SK-MEL-5 (cell line): ENCODE results near the gene MSS51. TPM values are rescaled to one million over a fixed set of nuclear protein-coding genes. Genes with fewer than 3 reads are reported as not detected.

Source experiments
- DNase-seq: peaks from one replicate; pipeline ENCODE4 v3.0.0-alpha.2; 2016; ENCODE audit warnings: low read depth, low spot score
- in situ Hi-C: cut with HindIII; loops from 2 replicates; pipeline ENCODE4 v1.10.0; 2016; ENCODE audit warnings: low sequenced_read_pairs, high pct_unique_total_duplicates, low pct_unique_long_range_greater_than_20kb
- polyA plus RNA-seq, 2 experiments: library from polyadenylated mRNA; depleted of rRNA; stranded (reverse); fragments of >200 nt; gene quantifications; 2 replicates each; pipeline ENCODE4 v1.2.3, GENCODE V29; 2015
- total RNA-seq: library from RNA; depleted of rRNA; stranded (reverse); fragments of >200 nt; shearing (Covaris generic); gene quantifications from 2 replicates; pipeline ENCODE4 v1.2.3, GENCODE V29; 2014; rRNA removed

MSS51 gene
- total RNA-seq, result 0.29 and 0.40 TPM in 2 replicates
- polyA plus RNA-seq (2015; cell fraction: cytosol; rRNA removed), result 0.11 TPM in 1 of 2 replicates, not detected in the other
- 2.3 and 2.5 TPM in 2 replicates for polyA plus RNA-seq (2015; cell fraction: nucleus; rRNA removed)

DNA sequence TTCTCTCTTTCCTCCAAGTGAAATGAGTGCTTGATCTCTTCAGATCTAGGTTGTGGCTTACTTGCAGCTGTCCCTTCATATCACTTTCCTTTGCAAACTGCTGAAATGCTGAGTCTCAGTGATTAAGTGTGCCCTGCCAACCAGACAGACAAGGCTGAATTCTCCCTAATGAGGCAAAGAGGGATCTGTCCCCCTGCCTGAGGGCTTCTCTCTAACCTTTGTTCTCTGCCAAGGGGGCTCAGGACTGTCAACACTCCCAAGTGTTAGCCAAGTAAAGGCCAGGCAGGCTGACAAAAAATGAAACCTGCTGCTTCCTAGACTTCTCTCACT lies at the start of gene MSS51:
Gene MSS51, minus strand, starts transcription at position 24 of the 330 bp plus-strand sequence. CDS start 5,277 bp downstream, outside the sequence.
- no peak for DNase-seq
- in situ Hi-C loops, result no loop called here

DNA sequence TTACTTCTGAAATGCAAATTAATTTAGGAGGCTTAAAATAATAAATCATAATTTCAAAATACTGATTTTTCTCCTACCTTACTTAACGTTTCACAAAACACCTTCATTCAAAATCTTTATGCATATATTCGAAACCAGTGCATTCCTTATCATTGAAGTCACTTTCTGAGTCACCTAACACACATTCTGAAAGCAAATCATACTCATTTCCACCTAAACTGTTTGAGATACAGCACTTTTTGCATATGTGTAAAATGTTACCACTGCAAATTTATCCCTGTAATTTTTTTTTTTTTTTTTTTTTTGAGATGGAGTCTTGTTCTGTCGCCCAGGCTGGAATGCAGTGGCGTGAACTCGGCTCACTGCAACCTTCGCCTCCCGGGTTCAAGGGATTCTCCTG lies 46.8 kb upstream of the MSS51 start:
- in situ Hi-C loops, result no loop called here
- no peak for DNase-seq

DNA sequence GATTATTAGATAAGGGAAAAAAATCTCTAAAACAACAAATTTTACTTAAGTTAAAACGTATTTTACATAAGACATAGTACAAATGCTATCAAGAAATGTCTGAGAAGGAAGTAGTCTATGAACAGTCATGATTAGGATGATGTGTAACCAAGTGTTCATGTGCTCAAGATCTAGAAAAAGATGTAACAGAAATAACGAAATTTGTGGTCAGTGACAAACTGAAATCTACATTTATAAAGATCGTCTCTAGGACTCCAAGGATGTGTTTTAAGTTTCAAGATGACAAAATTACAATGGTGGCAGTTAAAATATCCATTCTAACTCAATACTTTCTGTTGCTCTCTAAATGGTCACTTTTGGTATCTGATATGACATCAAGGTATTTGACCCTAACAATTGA lies 45.3 kb upstream of the MSS51 start:
- in situ Hi-C loops, result no loop called here
- no peak for DNase-seq

DNA sequence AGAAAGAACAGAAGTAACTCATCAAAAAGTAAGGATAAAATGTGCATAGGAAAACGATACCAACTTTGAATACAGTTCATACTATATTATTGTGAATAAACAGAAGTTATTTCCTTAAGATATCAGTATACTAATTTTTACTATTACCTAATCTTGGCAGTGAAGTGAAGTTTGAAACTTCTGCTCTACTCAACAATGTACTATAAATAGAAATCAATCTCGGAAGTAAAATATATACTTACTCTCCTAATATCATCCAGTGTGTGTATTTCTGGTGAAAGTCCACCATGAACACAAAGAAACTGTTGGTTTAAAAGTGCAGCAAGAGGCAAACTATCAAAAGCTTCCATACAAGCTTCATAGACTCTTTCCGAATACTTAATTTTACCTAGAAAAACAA lies 37.9 kb upstream of the MSS51 start:
- in situ Hi-C loops, result no loop called here
- DNase-seq, result no peak

DNA sequence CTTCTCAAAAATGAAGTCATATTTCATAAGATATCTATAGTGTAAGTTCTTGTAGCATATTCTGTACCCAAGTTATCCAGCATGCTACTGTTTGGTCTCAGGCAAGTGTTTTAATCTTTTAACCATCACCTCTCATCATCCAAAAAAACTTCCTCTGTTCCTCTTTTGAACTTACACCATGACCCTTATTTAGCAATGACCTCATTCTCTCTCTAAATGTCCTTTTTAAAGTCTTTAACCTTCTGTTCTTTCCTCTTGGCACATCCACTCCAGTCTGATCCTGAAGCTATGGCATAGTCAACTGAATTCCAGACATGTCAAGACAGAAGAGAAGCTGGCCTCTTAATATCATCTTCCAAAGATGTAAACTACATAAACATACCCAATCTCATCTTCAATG lies 36.2 kb upstream of the MSS51 start:
- in situ Hi-C loops, result no loop called here
- no peak for DNase-seq

DNA sequence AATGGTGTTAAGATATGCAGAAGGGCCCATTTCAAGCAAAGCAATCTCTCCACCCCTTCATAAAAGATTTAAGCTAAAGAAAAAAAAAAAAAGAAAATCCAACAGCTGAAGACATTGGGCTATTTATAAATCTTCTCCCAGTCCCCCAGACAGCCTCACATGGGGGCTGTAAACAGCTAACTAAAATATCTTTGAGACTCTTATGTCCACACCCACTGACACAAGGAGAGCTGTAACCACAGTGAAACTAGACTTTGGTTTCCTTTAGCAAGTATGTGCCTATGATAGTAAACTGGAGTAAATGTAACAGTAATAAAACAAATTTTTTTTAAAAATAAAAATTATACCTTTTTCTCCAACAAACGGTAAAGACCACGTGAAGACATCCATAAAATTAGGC lies 33.8 kb upstream of the MSS51 start:
- DNase-seq, result no peak
- in situ Hi-C loops, result no loop called here

DNA sequence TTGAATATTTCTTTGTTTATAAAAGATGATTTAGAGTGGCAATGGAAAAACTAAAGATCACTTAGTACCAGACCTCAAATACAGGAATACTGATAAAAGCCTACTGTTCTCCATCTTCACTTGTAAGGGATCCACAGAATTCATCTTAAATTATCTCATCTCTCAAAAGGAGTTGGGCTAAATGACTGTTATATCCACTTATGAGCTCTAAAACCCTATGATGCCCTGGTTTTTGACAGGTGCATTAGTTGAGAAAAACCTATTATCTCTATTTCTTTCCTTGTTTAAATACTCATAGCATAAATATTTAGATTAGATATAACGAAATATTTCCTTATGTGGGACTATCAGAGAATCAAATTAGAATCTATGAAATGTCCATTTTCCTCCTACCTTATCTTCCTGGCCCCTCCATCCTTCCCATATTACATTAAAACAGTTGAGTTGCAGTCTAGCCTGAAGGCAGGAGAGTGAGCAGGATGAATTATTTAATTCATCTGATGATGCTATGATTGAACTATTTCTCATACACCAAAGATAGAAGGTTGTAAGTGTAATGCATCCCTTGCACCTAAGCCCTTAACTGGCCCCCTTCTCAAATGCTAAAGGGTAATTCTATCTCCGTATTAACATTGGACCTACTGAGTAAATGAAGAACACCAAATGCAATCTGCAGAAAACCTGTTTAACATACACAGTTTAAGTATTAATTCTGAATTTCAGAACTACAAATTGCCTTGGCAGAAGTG lies 32.8 kb upstream of the MSS51 start:
- in situ Hi-C loops, result no loop called here

DNA sequence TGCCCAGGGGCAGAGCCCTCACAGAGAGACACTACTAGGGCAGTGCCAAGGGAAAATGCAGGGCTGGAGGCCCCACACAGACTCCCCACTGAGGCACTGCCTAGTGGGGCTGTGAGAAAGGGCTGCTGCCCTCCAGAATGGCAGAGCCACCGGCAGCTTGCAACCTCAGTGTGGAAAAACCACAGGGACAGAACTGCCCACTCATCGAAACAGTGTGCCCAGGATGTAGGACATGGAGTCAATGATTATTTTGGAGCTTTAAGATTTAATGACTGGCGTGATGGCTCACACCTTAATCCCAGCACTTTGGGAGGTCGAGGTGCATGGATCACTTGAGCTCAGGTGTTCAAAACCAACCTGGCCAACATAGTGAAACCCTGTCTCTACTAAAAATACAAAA lies 27.5 kb upstream of the MSS51 start:
- no peak for DNase-seq
- in situ Hi-C loops, result no loop called here

More for the DNA sequence above, 32.8 kb upstream of the MSS51 start:
- no peak for DNase-seq

DNA sequence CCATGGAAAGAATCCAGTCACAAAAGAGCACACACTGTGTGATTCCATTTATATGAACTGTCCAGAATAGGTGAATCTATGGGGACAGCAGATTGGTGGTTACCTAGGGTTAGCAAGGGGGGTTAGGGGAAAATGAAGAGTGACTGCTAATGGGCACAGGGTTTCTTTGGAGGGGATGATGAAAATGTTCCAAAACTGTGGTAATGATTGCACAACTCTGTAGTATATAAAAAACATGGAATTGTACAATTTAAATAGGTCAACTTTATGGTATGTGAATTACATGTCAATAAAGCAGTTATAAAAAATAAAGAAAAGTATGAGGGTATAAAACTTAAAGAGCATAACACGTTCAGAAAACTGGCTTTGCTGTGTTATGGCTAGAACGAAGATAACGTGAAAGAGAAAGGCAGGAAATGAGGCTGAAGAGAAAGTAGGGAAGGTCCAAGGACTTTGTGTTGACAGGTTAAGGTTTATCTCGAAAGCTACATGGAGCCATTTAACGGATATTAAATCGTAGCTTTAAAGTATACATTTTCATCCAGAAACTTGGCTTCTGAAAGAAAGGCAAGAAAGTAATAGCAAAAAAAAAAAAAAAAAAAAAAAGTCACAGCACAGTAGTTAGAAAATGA lies 26.4 kb upstream of the MSS51 start:
- in situ Hi-C loops, result no loop called here
- peak; percentile 18 for DNase-seq

DNA sequence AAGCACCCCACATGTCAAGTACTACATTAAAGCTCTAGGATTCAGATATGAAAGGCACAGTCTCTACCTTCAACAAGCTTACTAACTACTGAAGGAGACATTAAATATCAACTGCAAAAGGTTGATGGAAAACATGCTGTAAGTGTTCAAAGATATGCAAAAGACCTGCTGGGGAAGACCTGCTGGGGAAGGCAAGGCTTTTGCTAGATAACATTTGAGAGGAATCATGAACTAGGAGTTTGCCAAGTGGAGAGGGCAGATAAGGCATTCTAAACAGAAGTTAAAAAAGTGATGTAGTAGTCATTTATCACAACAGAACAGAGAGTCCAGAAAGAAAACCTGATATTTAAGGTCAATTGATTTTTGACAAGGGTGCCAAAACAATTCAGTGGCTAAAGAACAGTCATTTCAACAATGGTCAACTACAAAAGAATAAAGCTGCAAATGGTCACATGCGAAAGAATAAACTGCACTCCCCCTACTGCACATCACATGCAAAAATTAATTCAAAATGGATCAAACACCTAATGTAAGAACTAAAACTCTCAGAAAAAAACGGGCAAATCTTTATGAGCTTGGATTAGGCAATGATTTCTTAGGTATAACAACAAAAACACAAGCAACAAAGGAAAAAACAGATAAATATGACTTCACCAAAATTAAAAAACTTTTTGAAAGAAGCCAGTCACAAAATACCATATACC lies 23.0 kb upstream of the MSS51 start:
- in situ Hi-C loops, result no loop called here
- no peak for DNase-seq

DNA sequence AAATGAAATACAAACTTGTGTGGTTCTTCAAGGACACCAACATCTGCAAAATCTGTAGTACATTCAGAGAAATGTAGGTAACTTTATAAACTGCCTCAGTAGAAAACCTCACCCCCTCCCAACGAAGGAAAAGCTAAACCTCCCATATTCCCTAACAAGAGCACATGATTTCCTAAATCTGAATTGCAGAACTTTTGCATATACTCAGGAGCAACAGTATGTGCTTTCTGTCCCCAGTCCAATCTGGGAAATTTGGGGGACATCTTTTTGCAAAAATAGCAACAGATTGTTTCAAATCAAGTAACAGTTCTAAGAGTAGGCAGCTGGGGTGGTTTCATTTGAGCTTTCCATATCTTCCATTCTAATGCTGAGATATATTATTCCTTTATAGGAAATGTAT lies 15.8 kb upstream of the MSS51 start:
- no peak for DNase-seq
- in situ Hi-C loops, result no loop called here

DNA sequence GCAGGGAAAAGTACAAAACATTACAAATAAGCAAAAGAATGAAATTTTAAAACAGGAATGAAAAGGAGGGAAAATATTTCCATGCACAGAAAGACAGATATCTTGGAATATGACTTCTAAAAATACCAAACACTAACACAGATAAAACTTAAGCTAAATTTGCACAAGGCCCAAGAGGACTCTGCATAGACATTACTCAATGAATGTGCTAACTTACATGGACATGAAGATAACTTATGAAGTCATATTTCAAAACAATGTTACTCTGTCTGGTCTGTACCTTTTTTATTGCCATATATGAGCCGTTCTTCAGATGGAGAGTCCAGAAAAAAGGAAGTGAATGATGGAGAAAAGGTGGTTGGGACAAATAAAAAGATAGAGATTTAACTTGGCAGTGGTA lies 15.0 kb upstream of the MSS51 start:
- no peak for DNase-seq
- in situ Hi-C loops, result no loop called here

DNA sequence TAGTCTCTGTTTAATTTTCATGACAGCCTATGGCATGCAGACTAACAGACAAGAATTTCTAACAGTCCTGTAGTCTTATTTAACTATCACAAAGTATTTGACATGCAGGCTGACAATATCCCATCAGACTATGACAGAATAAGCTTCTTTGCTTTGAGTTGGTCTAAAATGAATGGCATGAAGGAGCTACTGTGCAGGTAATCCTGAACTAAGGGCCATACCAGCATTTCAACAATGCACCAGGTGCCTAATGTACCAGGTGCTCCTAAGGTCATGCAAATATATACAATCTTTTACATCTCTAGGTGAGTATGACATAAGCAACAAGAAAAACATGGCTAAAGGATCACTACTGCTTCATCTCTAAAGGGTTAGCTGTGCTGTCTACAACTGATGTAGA lies 13.6 kb upstream of the MSS51 start:
- in situ Hi-C loops, result no loop called here
- no peak for DNase-seq

DNA sequence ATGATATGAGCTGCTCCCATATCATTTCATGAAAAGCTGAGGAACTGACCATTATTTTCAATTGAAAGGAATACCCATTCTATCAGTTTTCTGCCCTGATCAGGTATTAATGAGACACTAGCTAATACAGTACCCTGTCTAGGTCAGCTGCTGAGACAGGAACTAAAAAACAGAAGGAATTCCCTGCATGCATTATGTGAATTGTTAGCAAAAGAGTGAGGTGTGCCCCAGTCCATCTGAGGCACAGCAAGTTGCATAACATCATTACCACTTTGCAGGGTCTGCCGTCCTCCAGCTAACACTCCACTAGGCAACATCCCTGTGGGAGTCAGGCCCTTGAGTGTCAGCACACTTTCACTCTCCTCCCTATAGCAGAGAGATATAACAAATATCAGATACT lies 11.1 kb upstream of the MSS51 start:
- no peak for DNase-seq
- in situ Hi-C loops, result no loop called here

DNA sequence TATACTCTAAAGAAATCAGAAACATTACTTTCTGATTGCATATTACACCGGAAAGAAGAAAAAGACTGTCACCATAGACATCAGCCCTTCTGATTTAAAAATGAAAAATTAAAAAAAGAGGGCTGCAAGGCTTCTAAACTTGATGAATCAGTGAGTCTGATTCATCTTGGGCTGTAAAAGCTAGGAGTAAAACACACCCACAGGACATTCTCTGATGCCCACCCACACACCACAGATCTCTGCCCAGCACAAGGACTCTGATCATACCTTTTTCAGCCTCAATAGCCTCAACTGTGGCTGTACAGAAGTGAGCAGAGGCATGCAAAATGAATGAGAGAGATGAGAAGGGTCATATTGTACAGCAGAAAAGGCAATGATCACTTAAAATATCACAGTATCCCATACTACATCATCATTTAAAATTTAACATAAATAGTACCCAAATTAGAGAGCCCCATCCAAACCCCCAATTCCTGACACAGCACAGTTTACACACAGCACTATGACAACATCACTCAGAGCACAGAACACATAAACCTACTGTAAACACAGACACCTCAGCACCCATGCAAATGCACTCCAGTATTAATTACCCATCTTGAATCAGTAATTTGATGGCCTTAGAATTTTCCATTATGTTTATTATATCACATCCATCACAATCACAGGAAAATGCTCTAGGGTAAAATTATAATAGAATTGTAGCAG lies 6.4 kb upstream of the MSS51 start:
- in situ Hi-C loops, result no loop called here

DNA sequence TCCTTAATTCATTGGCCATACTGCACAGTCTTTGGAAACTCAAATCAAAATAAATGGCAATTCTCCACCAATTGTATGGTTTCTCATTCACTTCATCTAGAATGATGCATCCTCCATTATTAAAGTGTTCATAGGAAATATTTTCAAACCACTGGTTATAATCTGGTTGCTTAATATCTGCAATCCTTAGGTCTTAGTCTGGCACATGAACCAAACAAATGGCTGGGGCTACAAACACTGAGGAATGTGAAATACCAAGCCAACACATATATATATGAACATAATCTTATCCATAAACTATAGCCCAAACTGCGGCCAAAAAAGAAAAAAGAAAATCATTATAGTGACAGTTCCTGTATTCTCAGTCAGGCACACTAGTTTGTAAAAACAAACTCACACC lies 5.7 kb upstream of the MSS51 start:
- in situ Hi-C loops, result no loop called here

More for the DNA sequence above, 6.4 kb upstream of the MSS51 start:
- DNase-seq, result no peak

DNA sequence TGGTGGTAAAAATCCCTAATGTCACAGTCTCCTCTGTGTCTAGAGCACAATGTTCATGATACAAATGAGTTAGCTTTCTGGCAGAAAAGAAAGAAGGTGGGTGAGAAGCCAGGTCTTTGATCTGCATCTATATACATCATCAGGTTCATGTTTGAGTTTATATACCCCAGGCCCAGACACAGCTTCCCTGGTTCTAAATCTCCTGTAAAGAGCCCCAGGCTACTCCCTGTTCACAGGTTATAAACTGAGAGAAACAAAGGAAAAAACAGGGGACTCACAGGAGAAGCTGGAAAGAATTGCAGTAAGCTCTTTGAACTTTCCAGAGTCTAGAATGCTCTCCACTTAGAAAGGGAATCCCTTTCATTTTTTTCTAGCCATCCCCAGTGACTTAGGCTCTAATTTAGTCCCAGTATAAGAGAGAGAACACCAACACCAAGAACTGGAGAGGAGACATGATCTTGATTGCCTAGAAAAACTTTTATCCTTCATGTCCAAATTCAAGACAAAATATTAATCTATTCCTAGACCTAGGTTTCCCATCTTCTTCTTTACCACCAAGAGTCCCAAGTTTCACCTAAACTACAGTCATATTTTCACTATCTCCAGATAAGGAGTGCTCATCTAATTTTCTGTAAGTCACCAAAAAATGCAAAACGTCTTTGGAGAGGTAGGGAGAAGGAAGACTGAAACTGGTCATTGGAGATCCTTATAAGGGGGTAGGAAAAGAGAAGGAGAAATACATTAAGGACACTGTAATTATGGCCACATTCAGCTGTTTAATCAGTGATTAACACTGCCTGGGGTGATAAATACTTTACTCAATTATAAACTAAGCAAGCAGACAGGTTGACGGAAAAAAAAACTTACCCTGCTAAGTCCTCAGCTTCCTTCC lies 469 bp downstream of the MSS51 start:
- in situ Hi-C loops, result no loop called here
- DNase-seq, result no peak

More for the DNA sequence above, 5.7 kb upstream of the MSS51 start:
- DNase-seq, result no peak
